HepG2 (cell line): ENCODE measurements around the gene RAPGEF6. TPM values are rescaled to one million over a fixed set of nuclear protein-coding genes. Genes with fewer than 3 reads are reported as not detected.

Experiments used
- AFF4 ChIP-seq: sonication (generic); formaldehyde crosslinking; IDR thresholded peaks from 2 replicates; pipeline ENCODE4 v1.4.0; 2020; ENCODE audit warnings: missing genetic modification reagents
- BCL3 ChIP-seq: sonication (generic); formaldehyde crosslinking; IDR thresholded peaks from 2 replicates; pipeline ENCODE4 v1.5.1; 2020; ENCODE audit warnings: mild to moderate bottlenecking, missing genetic modification reagents, moderate library complexity
- E2F2 ChIP-seq: sonication (generic); formaldehyde crosslinking; IDR thresholded peaks from 2 replicates; pipeline ENCODE4 v1.4.0; 2020; ENCODE audit warnings: missing genetic modification reagents, borderline replicate concordance
- FOXP4 ChIP-seq: sonication (generic); formaldehyde crosslinking; IDR thresholded peaks from 2 replicates; pipeline ENCODE4 v1.4.0; 2020; ENCODE audit warnings: missing genetic modification reagents
- IKZF1 ChIP-seq: fragments of 450-650 bp; IDR thresholded peaks from 2 replicates; pipeline ENCODE4 v1.7.1; 2016
- NBN ChIP-seq: fragments of 450-650 bp; conservative IDR thresholded peaks from 2 replicates; pipeline ENCODE4 v1.6.1; 2017
- SAP130 ChIP-seq: IDR thresholded peaks from 2 replicates; pipeline ENCODE4 v1.6.1; 2016; ENCODE audit warnings: low read depth
- ZNF17 ChIP-seq: sonication (generic); formaldehyde crosslinking; IDR thresholded peaks from 2 replicates; pipeline ENCODE4 v1.5.0; 2020; ENCODE audit warnings: mild to moderate bottlenecking, missing genetic modification reagents
- ZNF276 ChIP-seq: sonication (generic); formaldehyde crosslinking; IDR thresholded peaks from 2 replicates; pipeline ENCODE4 v1.4.0; 2020; ENCODE audit warnings: mild to moderate bottlenecking, low read depth, missing genetic modification reagents
- ZNF296 ChIP-seq: sonication (generic); formaldehyde crosslinking; conservative IDR thresholded peaks from 2 replicates; pipeline ENCODE4 v1.5.0; 2020; ENCODE audit warnings: mild to moderate bottlenecking, missing genetic modification reagents
- ZNF766 ChIP-seq: sonication (generic); formaldehyde crosslinking; IDR thresholded peaks from 2 replicates; pipeline ENCODE4 v1.5.0; 2020; ENCODE audit warnings: missing genetic modification reagents, borderline replicate concordance
- ZNF800 ChIP-seq: sonication (generic); formaldehyde crosslinking; IDR thresholded peaks from 2 replicates; pipeline ENCODE4 v1.4.0; 2020; ENCODE audit warnings: missing genetic modification reagents
- polyA plus RNA-seq, 8 experiments: library from polyadenylated mRNA; depleted of rRNA in 3 of 8; stranded (reverse) in 7 of 8; unstranded in 1 of 8; fragments of >200 nt; fragmentation: Illumina TruSeq in 4 of 8; extraction: Trizol in 4 of 8; gene quantifications; 2 replicates each; pipeline versions ENCODE4 v1.2.1 to v1.2.3, GENCODE V29; 2011 to 2016; ENCODE audit warnings: low read depth in 4 of 8, missing spikeins in 1 of 8, mixed read lengths in 1 of 8; ENCODE audit not compliant: insufficient read depth in 1 of 8
- total RNA-seq, 5 experiments: library from RNA; depleted of rRNA; stranded (reverse); fragments of >200 nt; fragmentation: Illumina TruSeq; extraction: Trizol; gene quantifications; 2 replicates each; pipeline ENCODE4 v1.2.3, GENCODE V29; 2016; ENCODE audit warnings: low read depth in 1 of 5

The RAPGEF6 gene
- total and polyA plus RNA-seq, 2 of the 13 experiments (the other 11 are each of a cell fraction or from before 2014, with no cell fraction given), result 7.7 to 24.6 TPM

GRCh38 chr5:131610198-131611063 is 24.6 kb downstream of the RAPGEF6 start (continued):
- peak; percentile 77 for TF ChIP-seq FOXP4 (CRISPR knock-in tag)
- no peak for TF ChIP-seq ZNF276
- TF ChIP-seq AFF4, result no peak
- TF ChIP-seq NBN, result no peak
- no peak for TF ChIP-seq ZNF296 (CRISPR knock-in tag)
- TF ChIP-seq E2F2, result no peak
- no peak for TF ChIP-seq ZNF800 (CRISPR knock-in tag)
- TF ChIP-seq ZNF766 (CRISPR knock-in tag), result no peak
- TF ChIP-seq BCL3 (CRISPR knock-in tag), result no peak
- TF ChIP-seq ZNF17 (CRISPR knock-in tag), result no peak
- no peak for TF ChIP-seq IKZF1
- peak; percentile 48 for TF ChIP-seq SAP130 (CRISPR knock-in tag)
